ENCODE results near the gene ANKRD13C.
"Not testable (repeated sequence)": the region's sequence is repeated elsewhere in the genome, so short reads cannot be mapped to it uniquely, and the experiment has no call there.

The ANKRD13C gene

GRCh38 chr1:70354332-70355110 is at the start of gene ANKRD13C:
ANKRD13C (minus strand) TSS chr1:70354722; CDS start chr1:70354408, 314 bp downstream.
- peak; percentile 96 for DNase-seq

- DNase-seq: no peak
Observed at GRCh38 chr1:70403759-70404158, 49.2 kb upstream of the ANKRD13C start.

GRCh38 chr1:70401974-70402373 is 47.5 kb upstream of the ANKRD13C start:
- no peak for DNase-seq

GRCh38 chr1:70400335-70400734 is 45.8 kb upstream of the ANKRD13C start:
- no peak for DNase-seq

GRCh38 chr1:70397013-70397412 is 42.5 kb upstream of the ANKRD13C start:
- no peak for DNase-seq

GRCh38 chr1:70396607-70397006 is 42.1 kb upstream of the ANKRD13C start:
- DNase-seq: no peak

GRCh38 chr1:70392626-70393025 is 38.1 kb upstream of the ANKRD13C start:
- DNase-seq: no peak

- no peak for DNase-seq
Observed at GRCh38 chr1:70387507-70387906, 33.0 kb upstream of the ANKRD13C start.

- DNase-seq: no peak
Observed at GRCh38 chr1:70386121-70386520, 31.6 kb upstream of the ANKRD13C start.

- DNase-seq: no peak
Observed at GRCh38 chr1:70385477-70385876, 31.0 kb upstream of the ANKRD13C start.

GRCh38 chr1:70384542-70384941 is 30.0 kb upstream of the ANKRD13C start:
- no peak for DNase-seq

GRCh38 chr1:70383483-70383882 is 29.0 kb upstream of the ANKRD13C start:
- no peak for DNase-seq

GRCh38 chr1:70382682-70383081 is 28.2 kb upstream of the ANKRD13C start:
- peak; percentile 20 for DNase-seq

GRCh38 chr1:70376196-70376595 is 21.7 kb upstream of the ANKRD13C start:
- DNase-seq: peak; percentile 10

- DNase-seq: not testable (repeated sequence)
Observed at GRCh38 chr1:70373580-70373979, 19.1 kb upstream of the ANKRD13C start.

GRCh38 chr1:70372426-70372825 is 17.9 kb upstream of the ANKRD13C start:
- no peak for DNase-seq

GRCh38 chr1:70371586-70371985 is 17.1 kb upstream of the ANKRD13C start:
- DNase-seq: not testable (repeated sequence)

- not testable (repeated sequence) for DNase-seq
Observed at GRCh38 chr1:70367397-70367796, 12.9 kb upstream of the ANKRD13C start.

GRCh38 chr1:70366997-70367396 is 12.5 kb upstream of the ANKRD13C start:
- not testable (repeated sequence) for DNase-seq

- peak; percentile 12 for DNase-seq
Observed at GRCh38 chr1:70366425-70366952, 12.0 kb upstream of the ANKRD13C start.

GRCh38 chr1:70364439-70364838 is 9.9 kb upstream of the ANKRD13C start:
- no peak for DNase-seq

- no peak for DNase-seq
Observed at GRCh38 chr1:70361727-70362398, 7.3 kb upstream of the ANKRD13C start.

GRCh38 chr1:70360321-70360720 is 5.8 kb upstream of the ANKRD13C start:
- peak; percentile 47 for DNase-seq

- no peak for DNase-seq
Observed at GRCh38 chr1:70358921-70359564, 4.5 kb upstream of the ANKRD13C start.

Data from OCI-M1 (cell line).